HEK293T (cell line): Measurements from ENCODE around the gene ABCC2.

Source experiments
- CTCF ChIA-PET: fragments of 350-600 bp; formaldehyde crosslinking; extraction: SDS; loops from one replicate; lab custom pipeline; 2021; ENCODE audit warnings: antibody characterized with exemption, inconsistent platforms; lab: Yijun Ruan, JAX
- POLR2A ChIA-PET: fragments of 350-600 bp; formaldehyde crosslinking; extraction: SDS; loops from one replicate; lab custom pipeline; 2020; ENCODE audit warnings: antibody characterized with exemption, inconsistent platforms; lab: Yijun Ruan, JAX
- DNase-seq: peaks from one replicate; pipeline ENCODE4 v3.0.0; 2012; ENCODE audit warnings: mixed read lengths; ENCODE audit errors: extremely low spot score
- ARNT ChIP-seq: fragments of 450-650 bp; IDR thresholded peaks from 2 replicates; pipeline ENCODE4 v1.6.1; 2017; ENCODE audit warnings: mild to moderate bottlenecking
- BHLHE40 ChIP-seq: fragments of 450-650 bp; IDR thresholded peaks from 2 replicates; pipeline ENCODE4 v1.6.1; 2016; ENCODE audit warnings: mild to moderate bottlenecking, moderate library complexity, borderline replicate concordance
- CTBP1 ChIP-seq: fragments of 450-650 bp; IDR thresholded peaks from 2 replicates; pipeline ENCODE4 v1.6.1; 2016; ENCODE audit warnings: borderline replicate concordance
- ELF4 ChIP-seq: fragments of 450-650 bp; IDR thresholded peaks from 2 replicates; pipeline ENCODE4 v1.6.1; 2017; ENCODE audit warnings: antibody characterized with exemption
- FOXA1 ChIP-seq: fragments of 450-650 bp; IDR thresholded peaks from 2 replicates; pipeline ENCODE4 v1.6.1; 2016; ENCODE audit warnings: mild to moderate bottlenecking
- FOXK2 ChIP-seq: fragments of 450-650 bp; IDR thresholded peaks from 2 replicates; pipeline ENCODE4 v1.6.1; 2016; ENCODE audit warnings: mild to moderate bottlenecking
- FOXM1 ChIP-seq: fragments of 450-650 bp; IDR thresholded peaks from 2 replicates; pipeline ENCODE4 v1.6.1; 2017; ENCODE audit warnings: mild to moderate bottlenecking, borderline replicate concordance
- HDGF ChIP-seq: fragments of 450-650 bp; IDR thresholded peaks from 2 replicates; pipeline ENCODE4 v1.6.1; 2017; ENCODE audit warnings: antibody characterized with exemption, borderline replicate concordance
- L3MBTL2 ChIP-seq: fragments of 450-650 bp; conservative IDR thresholded peaks from 2 replicates; pipeline ENCODE4 v1.6.1; 2016; ENCODE audit warnings: mild to moderate bottlenecking
- LEF1 ChIP-seq: fragments of 450-650 bp; IDR thresholded peaks from 2 replicates; pipeline ENCODE4 v1.6.1; 2017; ENCODE audit warnings: mild to moderate bottlenecking, borderline replicate concordance
- NFRKB ChIP-seq: fragments of 450-650 bp; IDR thresholded peaks from 2 replicates; pipeline ENCODE4 v1.6.1; 2016; ENCODE audit warnings: mild to moderate bottlenecking, moderate library complexity
- PKNOX1 ChIP-seq: fragments of 450-650 bp; IDR thresholded peaks from 2 replicates; pipeline ENCODE4 v1.6.1; 2016
- SP1 ChIP-seq: fragments of 450-650 bp; IDR thresholded peaks from 2 replicates; pipeline ENCODE4 v1.6.1; 2017
- SUZ12 ChIP-seq: fragments of 450-650 bp; IDR thresholded peaks from 2 replicates; pipeline ENCODE4 v1.6.1; 2016; ENCODE audit warnings: mild to moderate bottlenecking
- TARDBP ChIP-seq: fragments of 450-650 bp; IDR thresholded peaks from 2 replicates; pipeline ENCODE4 v1.6.1; 2016
- ZNF384 ChIP-seq: fragments of 450-650 bp; IDR thresholded peaks from 2 replicates; pipeline ENCODE4 v1.6.1; 2016

Gene ABCC2

GRCh38 chr10:99805190-99805589, 22.8 kb downstream of the ABCC2 start:
- POLR2A ChIA-PET = no interaction called here
- TF ChIP-seq ARNT (no peak), LEF1 (no peak), ELF4 (no peak), FOXM1 (no peak), FOXA1 (no peak)
- DNase-seq = no peak
- CTCF ChIA-PET = interaction anchor here (0.7 kb wide), 1 partner anchor 14 kb away, joined by 3 read pairs; no protein-coding TSS in a partner anchor

- DNase-seq = no peak
- CTCF ChIA-PET = no interaction called here
- TF ChIP-seq FOXM1 (no peak), PKNOX1 (no peak), FOXA1 (no peak), TARDBP (no peak), LEF1 (no peak), ZNF384 (no peak), HDGF (no peak)
- POLR2A ChIA-PET = no interaction called here
Measured at GRCh38 chr10:99806091-99806490, 23.7 kb downstream of the ABCC2 start.

GRCh38 chr10:99807786-99808185, 25.3 kb downstream of the ABCC2 start:
- CTCF ChIA-PET = no interaction called here
- no peak for TF ChIP-seq PKNOX1
- no peak for TF ChIP-seq LEF1
- no peak for TF ChIP-seq SUZ12
- TF ChIP-seq NFRKB = no peak
- TF ChIP-seq FOXA1 = no peak
- no peak for TF ChIP-seq TARDBP
- no peak for TF ChIP-seq ELF4
- TF ChIP-seq FOXK2 = no peak
- TF ChIP-seq L3MBTL2 = no peak
- TF ChIP-seq HDGF = no peak
- no peak for TF ChIP-seq FOXM1
- no peak for TF ChIP-seq BHLHE40
- TF ChIP-seq SP1 = no peak
- TF ChIP-seq ZNF384 = no peak
- TF ChIP-seq ARNT = no peak
- TF ChIP-seq CTBP1 = no peak
- DNase-seq = no peak
- POLR2A ChIA-PET = no interaction called here

GRCh38 chr10:99808270-99808669, 25.8 kb downstream of the ABCC2 start:
- no peak for TF ChIP-seq ZNF384
- CTCF ChIA-PET = no interaction called here
- POLR2A ChIA-PET = no interaction called here
- DNase-seq = no peak

GRCh38 chr10:99809481-99809880, 27.0 kb downstream of the ABCC2 start:
- TF ChIP-seq ZNF384 (no peak), FOXM1 (no peak), NFRKB (no peak), TARDBP (no peak), ARNT (no peak), SUZ12 (no peak), FOXA1 (no peak), BHLHE40 (no peak), PKNOX1 (no peak), CTBP1 (no peak)
- no peak for DNase-seq
- CTCF ChIA-PET = no interaction called here
- POLR2A ChIA-PET = no interaction called here

GRCh38 chr10:99809931-99810615, 27.6 kb downstream of the ABCC2 start:
- no peak for DNase-seq
- ChIA-PET CTCF (no interaction called here), POLR2A (no interaction called here)
- TF ChIP-seq FOXK2 = no peak
- no peak for TF ChIP-seq NFRKB
- no peak for TF ChIP-seq LEF1
- no peak for TF ChIP-seq ARNT
- TF ChIP-seq HDGF = no peak
- TF ChIP-seq ELF4 = no peak
- no peak for TF ChIP-seq ZNF384
- no peak for TF ChIP-seq PKNOX1
- no peak for TF ChIP-seq BHLHE40
- no peak for TF ChIP-seq SUZ12
- no peak for TF ChIP-seq SP1
- TF ChIP-seq L3MBTL2 = no peak
- no peak for TF ChIP-seq CTBP1
- TF ChIP-seq FOXM1 = no peak
- no peak for TF ChIP-seq TARDBP
- no peak for TF ChIP-seq FOXA1
